Hematopoietic multipotent progenitor cell treated with erythropoietin and hydrocortisone succinate and interleukin-3 and kit ligand, for 6 days (in vitro differentiated cells): ENCODE results near the gene RILPL2.
"Not testable (repeated sequence)": the region's sequence is repeated elsewhere in the genome, so short reads cannot be mapped to it uniquely, and the experiment has no call there.

Experiments used
- DNase-seq: peaks from one replicate; pipeline ENCODE4 v3.0.0-alpha.2; 2015

The RILPL2 gene

GRCh38 chr12:123449249-123449733 is 12.8 kb upstream of the RILPL2 start:
- no peak for DNase-seq

GRCh38 chr12:123446333-123446713 is 9.8 kb upstream of the RILPL2 start:
- no peak for DNase-seq

GRCh38 chr12:123445388-123446332 is 9.2 kb upstream of the RILPL2 start:
- no peak for DNase-seq

GRCh38 chr12:123444092-123445026 is 7.9 kb upstream of the RILPL2 start:
- no peak for DNase-seq

GRCh38 chr12:123442774-123443173 is 6.3 kb upstream of the RILPL2 start:
- no peak for DNase-seq

- DNase-seq, result no peak
Measured at GRCh38 chr12:123441523-123442164, 5.2 kb upstream of the RILPL2 start.

- DNase-seq, result no peak
Measured at GRCh38 chr12:123435636-123436016, 858 bp downstream of the RILPL2 start.

- peak; percentile 40 for DNase-seq
Measured at GRCh38 chr12:123433615-123434014, 2.9 kb downstream of the RILPL2 start.

GRCh38 chr12:123431951-123432817 is 4.3 kb downstream of the RILPL2 start:
- peak; percentile 83 for DNase-seq

GRCh38 chr12:123429101-123429500 is 7.4 kb downstream of the RILPL2 start:
- not testable (repeated sequence) for DNase-seq

GRCh38 chr12:123428591-123428990 is 7.9 kb downstream of the RILPL2 start:
- no peak for DNase-seq

- no peak for DNase-seq
Measured at GRCh38 chr12:123427036-123427769, 9.3 kb downstream of the RILPL2 start.

GRCh38 chr12:123421314-123421713 is 15.2 kb downstream of the RILPL2 start:
- DNase-seq, result no peak

- no peak for DNase-seq
Measured at GRCh38 chr12:123410041-123410412, 26.5 kb downstream of the RILPL2 start.

- not testable (repeated sequence) for DNase-seq
Measured at GRCh38 chr12:123409284-123410040, 27.0 kb downstream of the RILPL2 start.

- DNase-seq, result not testable (repeated sequence)
Measured at GRCh38 chr12:123408619-123409018, 27.9 kb downstream of the RILPL2 start.

GRCh38 chr12:123407934-123408333 is 28.6 kb downstream of the RILPL2 start:
- DNase-seq, result not testable (repeated sequence)

GRCh38 chr12:123407269-123407668 is 29.2 kb downstream of the RILPL2 start:
- not testable (repeated sequence) for DNase-seq

GRCh38 chr12:123404581-123404980 is 31.9 kb downstream of the RILPL2 start:
- no peak for DNase-seq
